H9 (cell line): ENCODE results near the gene OSGEPL1. TPM values are rescaled to one million over a fixed set of nuclear protein-coding genes. Genes with fewer than 3 reads are reported as not detected.

Experiments
- DNase-seq: peaks from one replicate; pipeline ENCODE4 v3.0.0-alpha.2; 2017
- H2AFZ ChIP-seq: one replicate; pipeline ENCODE4 v1.6.1; 2013; ENCODE audit warnings: mild to moderate bottlenecking, low read length, control low read depth, moderate library complexity
- H2AK5ac ChIP-seq: 2 replicates; pipeline ENCODE4 v1.6.1; 2013; ENCODE audit warnings: low read length, control low read depth, mixed read lengths; ENCODE audit not compliant: insufficient read length
- H2BK120ac ChIP-seq: one replicate; pipeline ENCODE4 v1.6.1; 2013; ENCODE audit warnings: low read depth, mild to moderate bottlenecking, low read length, control low read depth, inconsistent platforms; ENCODE audit not compliant: poor library complexity, severe bottlenecking
- H2BK12ac ChIP-seq: 2 replicates; pipeline ENCODE4 v1.6.1; 2013; ENCODE audit warnings: low read length, control low read depth, mixed read lengths, low read depth; ENCODE audit not compliant: insufficient read length
- H2BK15ac ChIP-seq: 2 replicates; pipeline ENCODE4 v1.6.1; 2013; ENCODE audit warnings: low read depth, low read length, control low read depth
- H2BK20ac ChIP-seq: one replicate; pipeline ENCODE4 v1.6.1; 2013; ENCODE audit warnings: low read depth, mild to moderate bottlenecking, low read length, control low read depth, inconsistent platforms; ENCODE audit not compliant: poor library complexity, severe bottlenecking
- H2BK5ac ChIP-seq: 2 replicates; pipeline ENCODE4 v1.6.1; 2013; ENCODE audit warnings: low read length, control low read depth, mixed read lengths; ENCODE audit not compliant: insufficient read length
- H3K14ac ChIP-seq: 2 replicates; pipeline ENCODE4 v1.6.1; 2013; ENCODE audit warnings: low read length, control low read depth; ENCODE audit not compliant: insufficient read depth
- H3K18ac ChIP-seq: 2 replicates; pipeline ENCODE4 v1.6.1; 2013; ENCODE audit warnings: low read depth, mild to moderate bottlenecking, mixed read lengths, low read length, control low read depth; ENCODE audit not compliant: insufficient read length
- H3K23ac ChIP-seq: 2 replicates; pipeline ENCODE4 v1.6.1; 2013; ENCODE audit warnings: low read length, control low read depth, mixed read lengths, low read depth; ENCODE audit not compliant: insufficient read length
- H3K23me2 ChIP-seq: 2 replicates; pipeline ENCODE4 v1.6.1; 2013; ENCODE audit warnings: low read depth, mild to moderate bottlenecking, mixed read lengths, low read length, control low read depth; ENCODE audit not compliant: insufficient read length, poor library complexity, severe bottlenecking
- H3K27ac ChIP-seq: 2 replicates; pipeline ENCODE4 v1.5.1; 2013; ENCODE audit warnings: low read length, control low read depth, mixed read lengths, low read depth; ENCODE audit not compliant: insufficient read length
- H3K27me3 ChIP-seq: 2 replicates; pipeline ENCODE4 v1.6.1; 2013; ENCODE audit warnings: low read length, control low read depth, inconsistent platforms; ENCODE audit not compliant: insufficient read depth
- H3K4ac ChIP-seq: 2 replicates; pipeline ENCODE4 v1.6.1; 2013; ENCODE audit warnings: low read depth, mild to moderate bottlenecking, control low read depth, inconsistent platforms, low read length, moderate library complexity
- H3K4me1 ChIP-seq: 2 replicates; pipeline ENCODE4 v1.6.1; 2013; ENCODE audit warnings: low read length, control low read depth, inconsistent platforms; ENCODE audit not compliant: insufficient read depth
- H3K4me2 ChIP-seq: 2 replicates; pipeline ENCODE4 v1.6.1; 2013; ENCODE audit warnings: low read length, control low read depth, mixed read lengths; ENCODE audit not compliant: insufficient read length, insufficient read depth
- H3K56ac ChIP-seq: 2 replicates; pipeline ENCODE4 v1.6.1; 2013; ENCODE audit warnings: low read depth, mild to moderate bottlenecking, mixed read lengths, low read length, control low read depth; ENCODE audit not compliant: insufficient read length
- H3K79me1 ChIP-seq: 2 replicates; pipeline ENCODE4 v1.6.1; 2013; ENCODE audit warnings: low read depth, mild to moderate bottlenecking, moderate library complexity, low read length, control low read depth, inconsistent platforms; ENCODE audit not compliant: insufficient read depth, poor library complexity, severe bottlenecking
- H3K79me2 ChIP-seq: 2 replicates; pipeline ENCODE4 v1.6.1; 2013; ENCODE audit warnings: low read length, control low read depth, inconsistent platforms; ENCODE audit not compliant: insufficient read depth
- H3K9ac ChIP-seq: 2 replicates; pipeline ENCODE4 v1.6.1; 2013; ENCODE audit warnings: low read length, control low read depth, mixed read lengths; ENCODE audit not compliant: insufficient read length; ENCODE audit errors: extremely low read depth
- H3K9me3 ChIP-seq: one replicate; pipeline ENCODE4 v1.6.1; 2013; ENCODE audit warnings: low read depth, low read length, inconsistent platforms; ENCODE audit not compliant: control insufficient read depth
- H3T11ph ChIP-seq: one replicate; pipeline ENCODE4 v1.6.1; 2013; ENCODE audit warnings: mild to moderate bottlenecking, low read length, control low read depth, inconsistent platforms
- H4K20me1 ChIP-seq: one replicate; pipeline ENCODE4 v1.6.1; 2013; ENCODE audit not compliant: control insufficient read depth, insufficient read length, insufficient read depth
- H4K5ac ChIP-seq: 2 replicates; pipeline ENCODE4 v1.6.1; 2013; ENCODE audit warnings: low read depth, mild to moderate bottlenecking, mixed read lengths, low read length, control low read depth; ENCODE audit not compliant: insufficient read length
- H4K8ac ChIP-seq: replicated peaks from 2 replicates; pipeline ENCODE4 v1.6.1; 2013; ENCODE audit warnings: low read length, control low read depth, mixed read lengths, low read depth; ENCODE audit not compliant: insufficient read length
- H4K91ac ChIP-seq: 2 replicates; pipeline ENCODE4 v1.6.1; 2013; ENCODE audit warnings: low read depth, mild to moderate bottlenecking, moderate library complexity, mixed read lengths, low read length, control low read depth; ENCODE audit not compliant: insufficient read length
- H3K27ac Mint-ChIP-seq, 3 experiments: 2 replicates in 2 of 3; 3 replicates in 1 of 3; pipeline ENCODE4 v1.8.0; 2020 to 2021; ENCODE audit warnings: mixed read lengths in 3 of 3, mild to moderate bottlenecking in 1 of 3, moderate library complexity in 1 of 3
- H3K27me3 Mint-ChIP-seq: 2 replicates; pipeline ENCODE4 v1.8.0; 2021; ENCODE audit warnings: low read depth, mild to moderate bottlenecking, moderate library complexity, mixed read lengths
- H3K36me3 Mint-ChIP-seq, 3 experiments: 2 replicates in 2 of 3; 3 replicates in 1 of 3; pipeline ENCODE4 v1.8.0; 2020 to 2021; ENCODE audit warnings: low read depth in 3 of 3, mixed read lengths in 3 of 3; ENCODE audit not compliant: insufficient read depth in 1 of 3
- H3K4me1 Mint-ChIP-seq, 2 experiments: 2 replicates each; pipeline ENCODE4 v1.8.0; 2020; ENCODE audit warnings: mixed read lengths in 2 of 2
- H3K4me3 Mint-ChIP-seq, 2 experiments: 2 replicates in 1 of 2; 3 replicates in 1 of 2; pipeline ENCODE4 v1.8.0; 2020 to 2021; ENCODE audit warnings: mild to moderate bottlenecking in 2 of 2, mixed read lengths in 2 of 2, moderate library complexity in 1 of 2
- H3K9me3 Mint-ChIP-seq, 2 experiments: 2 replicates in 1 of 2; 3 replicates in 1 of 2; pipeline ENCODE4 v1.8.0; 2020; ENCODE audit warnings: mild to moderate bottlenecking in 2 of 2, mixed read lengths in 2 of 2, moderate library complexity in 1 of 2
- WGBS: extraction: QIAGEN DNeasy Blood & Tissue Kit; methylation state at CpG from one replicate; pipeline ENCODE4 v1.1.7; 2013; ENCODE audit warnings: missing lambda C conversion rate, low lambda C conversion rate, mixed read lengths; ENCODE audit not compliant: insufficient read length; ENCODE audit errors: extremely low coverage; 5-methylcytosine and 5-hydroxymethylcytosine counted together
- total RNA-seq: library from RNA; stranded (reverse); gene quantifications from 2 replicates; pipeline ENCODE4 v1.2.1, GENCODE V29; 2021
- TF ChIP-seq, protein P1 (sequence below): fragments of 200-600 bp; sonication (generic); conservative IDR thresholded peaks from 3 replicates; pipeline ENCODE4 v1.8.0; 2021; ENCODE audit warnings: antibody characterized with exemption, mild to moderate bottlenecking

The OSGEPL1 gene
- total RNA-seq, 1 experiment from 2014 or later: 10.7 TPM

DNA sequence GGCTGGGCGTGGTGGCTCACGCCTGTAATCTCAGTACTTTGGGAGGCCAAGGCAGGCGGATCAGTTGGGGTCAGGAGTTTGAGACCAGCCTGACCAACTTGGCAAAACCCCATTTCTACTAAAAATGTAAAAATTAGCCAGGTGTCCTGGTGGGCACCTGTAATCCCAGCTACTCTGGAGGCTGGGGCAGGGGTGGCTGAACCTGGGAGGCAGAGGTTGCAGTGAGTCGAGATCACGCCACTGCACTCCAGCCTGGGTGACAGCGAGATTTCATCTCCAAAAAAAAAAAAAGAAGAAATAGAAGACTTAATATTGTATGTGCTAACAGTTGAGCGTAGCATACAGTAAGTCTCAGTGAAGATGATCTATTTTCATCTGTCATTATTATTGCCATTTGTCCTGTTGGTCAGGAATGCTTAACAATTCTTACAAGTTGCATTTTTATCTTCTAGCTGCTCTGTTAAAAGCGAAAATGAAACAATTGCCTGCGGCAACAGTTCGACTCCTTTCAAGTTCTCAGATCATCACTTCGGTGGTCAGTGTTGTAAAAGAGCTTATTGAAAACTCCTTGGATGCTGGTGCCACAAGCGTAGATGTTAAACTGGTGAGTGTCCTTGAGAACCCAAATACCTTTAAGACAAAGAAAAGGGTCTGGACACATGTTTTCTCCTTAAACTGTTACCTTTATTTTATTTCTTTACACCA, 28.9 kb upstream of the OSGEPL1 start:
- no CpG with 5 or more reads among the region's 12 CpGs for WGBS
- H3K79me1 ChIP-seq: no peaks in the 10 kb centered on the region
- H3K27ac ChIP-seq: no peak overlapping the region
- H3K56ac ChIP-seq: no peak overlapping the region
- DNase-seq: no peak
- H3K18ac ChIP-seq: no peak overlapping the region
- Mint-ChIP-seq H3K4me1 (peaks cover 0 to 2% of the 10 kb centered on the region in 2 experiments; a peak in 2 of 4 replicates), H3K36me3 (peaks cover 17 to 50% (median 44%) of the 10 kb centered on the region in 3 experiments; a peak in 6 of 7 replicates), H3K4me3 (no peak overlapping the region), H3K9me3 (no peaks in the 10 kb centered on the region), H3K27me3 (no peaks in the 10 kb centered on the region), H3K27ac (no peak overlapping the region; a peak in 1 of 7 replicates)
- H3K23ac ChIP-seq: no peak overlapping the region
- TF ChIP-seq, protein P1, sequence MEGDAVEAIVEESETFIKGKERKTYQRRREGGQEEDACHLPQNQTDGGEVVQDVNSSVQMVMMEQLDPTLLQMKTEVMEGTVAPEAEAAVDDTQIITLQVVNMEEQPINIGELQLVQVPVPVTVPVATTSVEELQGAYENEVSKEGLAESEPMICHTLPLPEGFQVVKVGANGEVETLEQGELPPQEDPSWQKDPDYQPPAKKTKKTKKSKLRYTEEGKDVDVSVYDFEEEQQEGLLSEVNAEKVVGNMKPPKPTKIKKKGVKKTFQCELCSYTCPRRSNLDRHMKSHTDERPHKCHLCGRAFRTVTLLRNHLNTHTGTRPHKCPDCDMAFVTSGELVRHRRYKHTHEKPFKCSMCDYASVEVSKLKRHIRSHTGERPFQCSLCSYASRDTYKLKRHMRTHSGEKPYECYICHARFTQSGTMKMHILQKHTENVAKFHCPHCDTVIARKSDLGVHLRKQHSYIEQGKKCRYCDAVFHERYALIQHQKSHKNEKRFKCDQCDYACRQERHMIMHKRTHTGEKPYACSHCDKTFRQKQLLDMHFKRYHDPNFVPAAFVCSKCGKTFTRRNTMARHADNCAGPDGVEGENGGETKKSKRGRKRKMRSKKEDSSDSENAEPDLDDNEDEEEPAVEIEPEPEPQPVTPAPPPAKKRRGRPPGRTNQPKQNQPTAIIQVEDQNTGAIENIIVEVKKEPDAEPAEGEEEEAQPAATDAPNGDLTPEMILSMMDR: no peak
- no peak overlapping the region for H2BK15ac ChIP-seq
- H2BK120ac ChIP-seq: no peak overlapping the region
- H3K23me2 ChIP-seq: no peaks in the 10 kb centered on the region
- H3K4me1 ChIP-seq: no peaks in the 10 kb centered on the region
- no peak overlapping the region for H4K8ac ChIP-seq
- H2AFZ ChIP-seq: no peak overlapping the region
- no peak overlapping the region for H3K14ac ChIP-seq
- H2BK12ac ChIP-seq: no peak overlapping the region
- H2BK20ac ChIP-seq: no peak overlapping the region
- no peak overlapping the region for H3K9ac ChIP-seq
- H4K20me1 ChIP-seq: no peaks in the 10 kb centered on the region
- no peak overlapping the region for H3T11ph ChIP-seq
- H3K4ac ChIP-seq: no peak overlapping the region
- no peak overlapping the region for H2BK5ac ChIP-seq
- H3K79me2 ChIP-seq: peaks cover 9% of the 10 kb centered on the region; the same call in 1 of the 2 replicates
- no peak overlapping the region for H4K5ac ChIP-seq
- H2AK5ac ChIP-seq: no peak overlapping the region
- H3K4me2 ChIP-seq: no peak overlapping the region
- H3K9me3 ChIP-seq: no peaks in the 10 kb centered on the region
- no peak overlapping the region for H4K91ac ChIP-seq
- no peaks in the 10 kb centered on the region for H3K27me3 ChIP-seq
